SK-N-SH (cell line): ENCODE data around the gene MTMR11. TPM values are rescaled to one million over a fixed set of nuclear protein-coding genes. Genes with fewer than 3 reads are reported as not detected.
A peak's percentile ranks its signal among the peaks of the same experiment; 100 is the strongest.

Experiments
- CTCF ChIA-PET: fragments of 300-600, 350-600 bp; formaldehyde crosslinking; extraction: SDS; loops from one replicate; lab custom pipeline; 2021; lab: Yijun Ruan, JAX
- POLR2A ChIA-PET: fragments of 350-600 bp; sonication (Branson Sonifier 250); formaldehyde crosslinking; extraction: SDS; loops from one replicate; lab custom pipeline; 2020; ENCODE audit warnings: antibody characterized with exemption, inconsistent platforms; lab: Yijun Ruan, JAX
- DNase-seq: peaks from one replicate; pipeline ENCODE4 v3.0.0; 2012
- H2AFZ ChIP-seq: fragments of 200-600 bp; sonication (generic); 2 replicates; pipeline ENCODE4 v1.8.1; 2016; ENCODE audit warnings: antibody characterized with exemption, mild to moderate bottlenecking, low read depth
- H3F3A ChIP-seq: fragments of 200-600 bp; sonication (generic); replicated peaks from 2 replicates; pipeline ENCODE3; 2016; ENCODE audit warnings: antibody characterized with exemption, mild to moderate bottlenecking; ENCODE audit not compliant: insufficient read depth
- H3K27ac ChIP-seq, 2 experiments: fragments of 200-500 bp in 1 of 2; fragments of 200-600 bp in 1 of 2; sonication (Bioruptor generic) in 1 of 2; sonication (generic), shearing (Covaris generic) in 1 of 2; 2 replicates each; pipeline versions ENCODE4 v1.5.1 to v1.6.1; 2014 to 2016; ENCODE audit warnings: low read depth in 2 of 2, inconsistent platforms in 1 of 2, low read length in 1 of 2, mild to moderate bottlenecking in 1 of 2, mixed read lengths in 1 of 2
- H3K27me3 ChIP-seq: fragments of 200-600 bp; sonication (generic), shearing (Covaris generic); 2 replicates; pipeline ENCODE4 v1.6.1; 2016; ENCODE audit warnings: mixed run types; ENCODE audit not compliant: insufficient read depth
- H3K36me3 ChIP-seq, 2 experiments: fragments of 200-500 bp in 1 of 2; fragments of 200-600 bp in 1 of 2; sonication (Bioruptor generic) in 1 of 2; sonication (generic) in 1 of 2; replicated peaks in 1 of 2; 2 replicates each; pipeline versions ENCODE3 to v1.5.1; 2014 to 2016; ENCODE audit warnings: low read length in 1 of 2, mild to moderate bottlenecking in 1 of 2; ENCODE audit not compliant: insufficient read depth in 2 of 2, control insufficient read depth in 1 of 2
- H3K4me1 ChIP-seq, 2 experiments: fragments of 200-500 bp in 1 of 2; fragments of 200-600 bp in 1 of 2; sonication (Bioruptor generic) in 1 of 2; sonication (generic), shearing (Covaris generic) in 1 of 2; 2 replicates each; pipeline versions ENCODE4 v1.5.1 to v1.6.1; 2014 to 2016; ENCODE audit warnings: low read depth in 1 of 2, low read length in 1 of 2, mixed run types in 1 of 2; ENCODE audit not compliant: insufficient read depth in 2 of 2, control insufficient read depth in 1 of 2
- H3K4me2 ChIP-seq: fragments of 200-600 bp; sonication (generic), shearing (Covaris generic); 2 replicates; pipeline ENCODE4 v1.6.1; 2017; ENCODE audit warnings: mixed run types
- H3K4me3 ChIP-seq, 2 experiments: fragments of 200-500 bp in 1 of 2; fragments of 200-600 bp in 1 of 2; sonication (Bioruptor generic) in 1 of 2; sonication (generic), shearing (Covaris generic) in 1 of 2; 2 replicates each; pipeline versions ENCODE4 v1.5.1 to v1.8.1; 2014 to 2016; ENCODE audit warnings: low read depth in 2 of 2, inconsistent platforms in 1 of 2, low read length in 1 of 2, mild to moderate bottlenecking in 1 of 2, mixed read lengths in 1 of 2, moderate library complexity in 1 of 2
- H3K79me2 ChIP-seq: fragments of 200-600 bp; sonication (generic); 2 replicates; pipeline ENCODE4 v1.8.1; 2017; ENCODE audit warnings: mild to moderate bottlenecking; ENCODE audit not compliant: insufficient read depth
- H3K9ac ChIP-seq: fragments of 200-600 bp; sonication (generic); 2 replicates; pipeline ENCODE4 v1.6.1; 2017; ENCODE audit warnings: mixed run types
- H3K9me2 ChIP-seq: fragments of 200-600 bp; sonication (generic); 2 replicates; pipeline ENCODE4 v1.6.1; 2017; ENCODE audit warnings: mixed run types
- H3K9me3 ChIP-seq: fragments of 200-600 bp; sonication (generic); 2 replicates; pipeline ENCODE4 v1.6.1; 2017; ENCODE audit warnings: mixed run types, mild to moderate bottlenecking, moderate library complexity
- H4K20me1 ChIP-seq: fragments of 200-600 bp; sonication (generic); 2 replicates; pipeline ENCODE4 v1.6.1; 2017; ENCODE audit warnings: mild to moderate bottlenecking, mixed run types; ENCODE audit not compliant: insufficient read depth
- CHD2 ChIP-seq: fragments of 150-350 bp; IDR thresholded peaks from 2 replicates; pipeline ENCODE4 v1.6.1; 2018; ENCODE audit warnings: low read length; ENCODE audit not compliant: partially characterized antibody
- EP300 ChIP-seq, 2 experiments: IDR thresholded peaks; 2 replicates each; pipeline versions ENCODE4 v1.4.0 to v1.6.1; 2012; ENCODE audit warnings: borderline replicate concordance in 1 of 2, low read depth in 1 of 2, low read length in 1 of 2
- FOXJ3 ChIP-seq: sonication (generic); formaldehyde crosslinking; IDR thresholded peaks from 2 replicates; pipeline ENCODE4 v1.5.1; 2020; ENCODE audit warnings: mild to moderate bottlenecking, missing genetic modification reagents
- GABPA ChIP-seq: IDR thresholded peaks from 2 replicates; pipeline ENCODE4 v1.4.0; 2012; ENCODE audit warnings: low read depth, mild to moderate bottlenecking
- GATA2 ChIP-seq: sonication (generic); formaldehyde crosslinking; IDR thresholded peaks from 2 replicates; pipeline ENCODE4 v1.5.0; 2020; ENCODE audit warnings: mild to moderate bottlenecking, missing genetic modification reagents
- JUND ChIP-seq: IDR thresholded peaks from 2 replicates; pipeline ENCODE4 v1.4.0; 2012
- MEF2A ChIP-seq: IDR thresholded peaks from 2 replicates; pipeline ENCODE4 v1.4.0; 2012; ENCODE audit warnings: low read depth, borderline replicate concordance
- NRF1 ChIP-seq: IDR thresholded peaks from 2 replicates; pipeline ENCODE4 v1.6.1; 2012; ENCODE audit warnings: low read depth, mild to moderate bottlenecking, low read length
- POLR2AphosphoS5 ChIP-seq: IDR thresholded peaks from 2 replicates; pipeline ENCODE4 v1.6.1; 2012; ENCODE audit warnings: low read depth, low read length
- SIN3A ChIP-seq: IDR thresholded peaks from 2 replicates; pipeline ENCODE4 v1.6.1; 2012; ENCODE audit warnings: low read depth, mild to moderate bottlenecking, low read length, moderate library complexity, borderline replicate concordance
- TCF12 ChIP-seq: IDR thresholded peaks from 2 replicates; pipeline ENCODE4 v1.4.0; 2012
- WGBS: methylation state at CpG from one replicate; pipeline ENCODE4 v1.1.6; 2017; ENCODE audit warnings: low lambda C conversion rate; 5-methylcytosine and 5-hydroxymethylcytosine counted together
- polyA plus RNA-seq, 3 experiments: library from polyadenylated mRNA; depleted of rRNA; stranded (reverse); fragments of >200 nt; gene quantifications; 2 replicates each; pipeline ENCODE4 v1.2.3, GENCODE V29; 2012
- TF ChIP-seq, protein P1 (sequence below): fragments of 150-350 bp; IDR thresholded peaks from 2 replicates; pipeline ENCODE4 v1.6.1; 2017; ENCODE audit warnings: antibody characterized with exemption, low read length, low read depth, borderline replicate concordance
- TF ChIP-seq, protein P2 (sequence below): IDR thresholded peaks from 2 replicates; pipeline ENCODE4 v1.4.0; 2012; ENCODE audit warnings: low read depth
- TF ChIP-seq, protein P3 (sequence below): IDR thresholded peaks from 2 replicates; pipeline ENCODE4 v1.4.0; 2012; ENCODE audit warnings: low read depth, borderline replicate concordance
- TF ChIP-seq, protein P4 (sequence below): fragments of 150-350 bp; IDR thresholded peaks from 2 replicates; pipeline ENCODE4 v1.6.1; 2016; ENCODE audit warnings: mild to moderate bottlenecking, low read depth, low read length
- TF ChIP-seq, protein P5 (sequence below): IDR thresholded peaks from 2 replicates; pipeline ENCODE4 v1.4.0; 2012; ENCODE audit warnings: low read depth, borderline replicate concordance

MTMR11 gene
- polyA plus RNA-seq, 1 of the 3 experiments (the other 2 are of a cell fraction): 9.4 TPM

DNA sequence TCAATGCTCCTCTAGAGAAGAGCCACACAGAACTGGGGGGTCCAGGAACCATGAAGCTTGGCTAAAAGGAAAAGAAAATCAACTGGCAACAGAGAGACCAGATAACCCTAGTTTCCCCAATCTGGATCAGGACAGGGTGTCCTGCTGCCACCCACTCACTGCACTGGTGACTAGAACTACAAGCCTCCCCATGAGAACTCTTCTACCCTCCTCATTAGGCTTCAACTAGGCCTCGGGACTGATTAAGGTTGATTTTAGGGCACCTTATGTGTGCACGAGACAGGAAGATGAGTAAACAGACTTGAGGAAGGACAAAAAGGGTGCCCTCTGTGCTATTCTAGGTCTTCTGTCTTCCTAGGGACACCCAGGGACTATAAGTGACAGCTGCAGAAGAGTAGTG lies 6.8 kb downstream of the MTMR11 start (continued):
- TF ChIP-seq FOXJ3 (CRISPR knock-in tag): no peak
- TF ChIP-seq JUND: no peak
- no peak for TF ChIP-seq MEF2A
- TF ChIP-seq, protein P1, sequence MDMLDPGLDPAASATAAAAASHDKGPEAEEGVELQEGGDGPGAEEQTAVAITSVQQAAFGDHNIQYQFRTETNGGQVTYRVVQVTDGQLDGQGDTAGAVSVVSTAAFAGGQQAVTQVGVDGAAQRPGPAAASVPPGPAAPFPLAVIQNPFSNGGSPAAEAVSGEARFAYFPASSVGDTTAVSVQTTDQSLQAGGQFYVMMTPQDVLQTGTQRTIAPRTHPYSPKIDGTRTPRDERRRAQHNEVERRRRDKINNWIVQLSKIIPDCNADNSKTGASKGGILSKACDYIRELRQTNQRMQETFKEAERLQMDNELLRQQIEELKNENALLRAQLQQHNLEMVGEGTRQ: no peak
- TF ChIP-seq NRF1: no peak
- no peak for TF ChIP-seq EP300 (IDR thresholded peaks at IDR 0.05; ENCODE audit: borderline replicate concordance in 1 of 2, low read depth in 1 of 2, low read length in 1 of 2)
- TF ChIP-seq, protein P2, sequence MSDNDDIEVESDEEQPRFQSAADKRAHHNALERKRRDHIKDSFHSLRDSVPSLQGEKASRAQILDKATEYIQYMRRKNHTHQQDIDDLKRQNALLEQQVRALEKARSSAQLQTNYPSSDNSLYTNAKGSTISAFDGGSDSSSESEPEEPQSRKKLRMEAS: no peak
- TF ChIP-seq CHD2: no peak
- TF ChIP-seq TCF12: no peak

DNA sequence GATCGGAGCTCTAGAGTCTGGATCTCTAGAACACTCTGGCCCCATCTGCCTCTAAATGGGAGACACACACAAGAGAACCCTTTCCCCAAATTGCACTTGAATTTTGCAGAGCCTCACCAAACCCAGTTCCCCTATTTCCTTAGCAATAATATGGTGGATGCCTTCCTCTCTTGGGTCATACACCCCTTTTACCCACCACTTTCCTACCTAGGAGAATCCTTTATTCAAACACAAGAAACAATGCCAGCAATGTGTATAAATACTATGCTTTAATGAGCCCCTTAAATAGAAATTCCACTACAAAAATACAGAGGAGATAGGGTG lies 8.3 kb downstream of the MTMR11 start:
- ChIA-PET POLR2A (interaction anchor here (0.8 to 1.7 kb wide), 5 partner anchors 9 to 41 kb away, joined by 3 to 14 read pairs (median 8); a partner anchor contains a TSS), CTCF (interaction anchor here (0.9 to 2.5 kb wide), 4 partner anchors 9 to 40 kb away, joined by 4 to 10 read pairs (median 5); a partner anchor contains a TSS)
- Histone ChIP-seq H3K27ac (peak overlapping the region; percentile 90 to 99), H3F3A (peaks cover 6% of the 10 kb centered on the region), H3K79me2 (peaks cover 38% of the 10 kb centered on the region), H3K9me3 (no peaks in the 10 kb centered on the region), H3K9me2 (no peaks in the 10 kb centered on the region), H2AFZ (peak overlapping the region; percentile 66; the same call in 1 of the 2 replicates), H3K27me3 (no peaks in the 10 kb centered on the region), H3K4me2 (peak overlapping the region; percentile 80), H3K4me1 (peaks cover 14 to 26% of the 10 kb centered on the region in 2 experiments), H3K36me3 (peaks cover 29 to 46% of the 10 kb centered on the region in 2 experiments), H3K9ac (peak overlapping the region; percentile 81), H3K4me3 (peak overlapping the region; percentile 92 to 95), H4K20me1 (peaks cover 10% of the 10 kb centered on the region; the same call in 1 of the 2 replicates)
- DNase-seq: no peak
- 0% methylated on average over 1 of the region's 1 CpG for WGBS
- TF ChIP-seq, protein P3, sequence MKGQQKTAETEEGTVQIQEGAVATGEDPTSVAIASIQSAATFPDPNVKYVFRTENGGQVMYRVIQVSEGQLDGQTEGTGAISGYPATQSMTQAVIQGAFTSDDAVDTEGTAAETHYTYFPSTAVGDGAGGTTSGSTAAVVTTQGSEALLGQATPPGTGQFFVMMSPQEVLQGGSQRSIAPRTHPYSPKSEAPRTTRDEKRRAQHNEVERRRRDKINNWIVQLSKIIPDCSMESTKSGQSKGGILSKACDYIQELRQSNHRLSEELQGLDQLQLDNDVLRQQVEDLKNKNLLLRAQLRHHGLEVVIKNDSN: no peak
- TF ChIP-seq SIN3A (no peak), TCF12 (no peak), NRF1 (no peak), JUND (no peak), CHD2 (no peak), GATA2 (CRISPR knock-in tag) (no peak), GABPA (no peak), POLR2AphosphoS5 (no peak)
- TF ChIP-seq, protein P4, sequence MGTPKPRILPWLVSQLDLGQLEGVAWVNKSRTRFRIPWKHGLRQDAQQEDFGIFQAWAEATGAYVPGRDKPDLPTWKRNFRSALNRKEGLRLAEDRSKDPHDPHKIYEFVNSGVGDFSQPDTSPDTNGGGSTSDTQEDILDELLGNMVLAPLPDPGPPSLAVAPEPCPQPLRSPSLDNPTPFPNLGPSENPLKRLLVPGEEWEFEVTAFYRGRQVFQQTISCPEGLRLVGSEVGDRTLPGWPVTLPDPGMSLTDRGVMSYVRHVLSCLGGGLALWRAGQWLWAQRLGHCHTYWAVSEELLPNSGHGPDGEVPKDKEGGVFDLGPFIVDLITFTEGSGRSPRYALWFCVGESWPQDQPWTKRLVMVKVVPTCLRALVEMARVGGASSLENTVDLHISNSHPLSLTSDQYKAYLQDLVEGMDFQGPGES: no peak
- TF ChIP-seq, protein P5, sequence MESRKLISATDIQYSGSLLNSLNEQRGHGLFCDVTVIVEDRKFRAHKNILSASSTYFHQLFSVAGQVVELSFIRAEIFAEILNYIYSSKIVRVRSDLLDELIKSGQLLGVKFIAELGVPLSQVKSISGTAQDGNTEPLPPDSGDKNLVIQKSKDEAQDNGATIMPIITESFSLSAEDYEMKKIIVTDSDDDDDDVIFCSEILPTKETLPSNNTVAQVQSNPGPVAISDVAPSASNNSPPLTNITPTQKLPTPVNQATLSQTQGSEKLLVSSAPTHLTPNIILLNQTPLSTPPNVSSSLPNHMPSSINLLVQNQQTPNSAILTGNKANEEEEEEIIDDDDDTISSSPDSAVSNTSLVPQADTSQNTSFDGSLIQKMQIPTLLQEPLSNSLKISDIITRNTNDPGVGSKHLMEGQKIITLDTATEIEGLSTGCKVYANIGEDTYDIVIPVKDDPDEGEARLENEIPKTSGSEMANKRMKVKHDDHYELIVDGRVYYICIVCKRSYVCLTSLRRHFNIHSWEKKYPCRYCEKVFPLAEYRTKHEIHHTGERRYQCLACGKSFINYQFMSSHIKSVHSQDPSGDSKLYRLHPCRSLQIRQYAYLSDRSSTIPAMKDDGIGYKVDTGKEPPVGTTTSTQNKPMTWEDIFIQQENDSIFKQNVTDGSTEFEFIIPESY: no peak
